T-helper 22 cell (primary cell): ENCODE results near the gene STOX2.

Experiments used
- DNase-seq: peaks from one replicate; pipeline ENCODE4 v3.0.0-alpha.2; 2020; ENCODE audit warnings: low read depth

Gene STOX2

GRCh38 chr4:183986291-183986970 is 81.3 kb downstream of the STOX2 start:
- DNase-seq, result no peak

- DNase-seq, result no peak
These were observed 82.2 kb downstream of the STOX2 start for GRCh38 chr4:183986971-183987946.

GRCh38 chr4:183987987-183988392 is 82.9 kb downstream of the STOX2 start:
- DNase-seq, result no peak

DNA sequence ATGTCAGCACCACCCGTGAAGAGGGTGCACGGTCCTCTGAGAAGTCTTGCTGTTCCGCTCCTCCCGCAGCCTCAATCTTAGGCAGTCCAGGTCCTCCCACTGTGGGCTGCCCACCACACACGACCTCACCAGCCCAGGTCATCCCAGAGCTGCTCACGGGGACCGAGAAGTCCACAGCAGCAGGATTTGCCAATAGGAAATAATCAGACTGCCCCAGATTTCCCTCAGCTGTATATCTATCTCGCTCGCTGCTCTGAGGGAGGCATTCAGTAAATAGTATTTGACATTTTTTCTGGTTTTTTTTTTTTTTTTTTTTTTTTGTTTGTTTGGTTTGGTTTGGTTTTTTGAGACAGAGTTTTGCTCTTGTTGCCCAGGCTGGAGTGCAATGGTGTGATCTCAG is 83.8 kb downstream of the STOX2 start:
- no peak for DNase-seq

DNA sequence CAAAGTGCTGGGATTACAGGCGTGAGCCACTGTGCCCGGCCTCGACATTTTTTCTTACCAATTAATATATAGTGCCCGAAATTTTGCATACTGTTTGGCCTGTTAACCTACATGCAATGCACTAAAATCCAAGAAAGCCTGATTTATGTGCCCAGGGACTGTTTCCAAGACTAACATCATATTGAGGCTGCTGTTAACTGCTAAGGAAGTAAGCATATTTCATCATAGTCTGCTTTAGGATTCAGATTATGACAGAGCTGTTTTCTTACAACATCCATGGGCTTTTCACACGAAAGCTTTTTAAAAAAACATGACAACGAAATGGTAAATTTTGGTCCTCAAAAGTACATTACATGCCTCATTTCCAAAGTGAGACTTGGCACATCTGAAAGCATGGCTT is 84.4 kb downstream of the STOX2 start:
- DNase-seq, result no peak

- no peak for DNase-seq
These were observed 84.8 kb downstream of the STOX2 start for GRCh38 chr4:183989931-183990330.

- no peak for DNase-seq
These were observed 88.6 kb downstream of the STOX2 start for GRCh38 chr4:183993676-183994075.

DNA sequence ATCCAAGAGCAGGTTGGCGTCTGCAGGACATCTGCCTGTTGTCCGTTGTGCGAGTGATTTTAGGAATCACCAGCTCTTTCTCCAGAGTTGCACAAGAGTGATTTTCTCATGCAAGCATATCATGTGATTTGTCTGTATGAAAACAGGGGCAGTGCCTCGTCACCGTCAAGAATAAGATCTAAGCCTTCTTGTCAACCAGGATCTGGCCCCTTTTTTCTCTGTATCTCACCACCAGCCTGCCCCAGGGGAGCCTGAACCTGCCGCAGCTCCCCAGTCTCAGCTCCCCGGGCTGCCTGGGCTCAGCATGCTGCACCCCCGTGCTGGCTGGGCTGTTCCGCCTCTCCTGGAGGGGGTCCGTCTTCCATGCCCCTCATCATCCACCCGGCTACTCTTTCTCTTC is 90.5 kb downstream of the STOX2 start:
- DNase-seq, result no peak

DNA sequence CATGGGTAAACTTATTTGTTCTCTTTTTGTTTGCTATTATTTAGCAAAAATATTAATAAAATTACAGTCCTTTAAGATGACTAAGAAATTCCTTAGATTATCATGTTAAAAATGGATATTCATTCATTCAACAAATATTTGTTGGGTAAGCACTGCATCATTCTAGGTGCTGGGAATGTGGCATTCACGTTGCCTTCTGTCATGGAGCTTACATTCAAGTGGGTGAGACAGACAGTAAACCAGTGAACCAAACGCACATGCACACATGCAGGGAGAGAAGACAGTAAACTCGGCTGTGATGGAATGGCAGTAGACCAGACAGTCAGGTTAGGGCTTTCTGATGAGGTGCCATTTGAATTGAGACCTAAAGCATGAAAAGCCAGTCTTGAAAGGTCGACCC is 91.8 kb downstream of the STOX2 start:
- no peak for DNase-seq

GRCh38 chr4:183999435-183999834 is 94.3 kb downstream of the STOX2 start:
- DNase-seq, result no peak

DNA sequence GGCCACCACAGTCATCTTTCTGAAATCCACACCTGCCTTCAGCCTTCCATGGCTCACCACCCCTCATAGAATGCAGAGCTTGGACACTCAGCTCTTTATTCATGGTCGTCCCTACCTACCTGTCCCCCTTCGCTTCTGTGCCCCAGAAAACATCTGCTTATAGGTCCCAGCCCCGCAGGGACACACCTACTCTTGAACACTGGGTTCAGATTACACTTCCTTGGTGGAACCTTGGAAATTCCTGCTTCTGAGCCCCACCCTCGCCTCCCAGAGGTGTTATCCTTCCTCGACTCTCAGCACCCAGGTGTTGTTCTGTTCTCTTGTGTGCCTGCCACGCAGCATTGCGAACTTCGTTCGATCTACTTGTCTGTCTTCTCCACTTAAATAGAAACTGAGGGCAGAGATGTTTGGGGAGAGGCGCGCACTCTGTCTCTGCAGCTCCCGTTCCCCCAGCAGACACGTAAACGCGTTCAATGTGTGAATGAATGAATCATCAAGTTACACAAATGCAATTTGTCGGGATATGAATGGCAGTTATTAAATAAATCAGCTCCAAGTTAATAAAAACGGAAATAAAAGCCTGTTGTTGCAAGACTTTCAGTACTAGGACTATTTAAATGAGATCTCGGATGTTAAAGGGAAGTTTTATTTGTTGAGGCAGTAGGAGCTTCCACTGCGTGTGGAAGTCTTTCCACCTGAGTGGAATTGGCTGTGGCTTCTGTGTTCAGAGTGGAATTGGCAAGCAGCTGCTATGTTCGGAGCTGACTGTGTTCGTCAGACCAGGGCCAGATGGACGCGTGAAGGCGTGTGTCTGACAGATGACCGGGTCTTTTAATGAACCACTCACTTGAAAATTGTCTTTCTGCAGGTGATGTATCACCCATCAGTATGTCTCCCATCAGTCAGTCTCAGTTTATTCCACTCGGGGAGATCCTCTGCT is 95.6 kb downstream of the STOX2 start:
- no peak for DNase-seq

- no peak for DNase-seq
These were observed 98.3 kb downstream of the STOX2 start for GRCh38 chr4:184003433-184003832.

GRCh38 chr4:184007891-184008290 is 102.8 kb downstream of the STOX2 start:
- DNase-seq, result no peak

DNA sequence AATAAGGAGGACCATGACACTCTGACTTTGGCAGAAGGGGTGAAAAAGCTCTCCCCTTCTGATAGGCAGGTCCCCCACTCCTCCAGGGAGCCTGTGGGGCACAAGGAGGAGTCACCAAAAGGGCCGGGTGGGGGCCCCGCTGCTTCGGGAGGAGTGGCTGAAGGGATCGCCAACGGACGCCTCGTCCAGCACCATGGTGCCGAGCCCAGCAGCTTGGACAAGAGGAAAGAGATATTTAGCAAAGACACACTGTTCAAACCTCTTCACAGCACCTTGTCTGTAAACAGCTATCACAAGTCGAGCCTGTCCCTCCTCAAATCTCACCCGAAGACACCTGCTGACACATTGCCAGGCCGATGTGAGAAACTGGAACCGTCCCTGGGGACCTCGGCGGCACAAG is 105.6 kb downstream of the STOX2 start:
- no peak for DNase-seq

- DNase-seq, result no peak
These were observed 106.8 kb downstream of the STOX2 start for GRCh38 chr4:184011826-184012380.

DNA sequence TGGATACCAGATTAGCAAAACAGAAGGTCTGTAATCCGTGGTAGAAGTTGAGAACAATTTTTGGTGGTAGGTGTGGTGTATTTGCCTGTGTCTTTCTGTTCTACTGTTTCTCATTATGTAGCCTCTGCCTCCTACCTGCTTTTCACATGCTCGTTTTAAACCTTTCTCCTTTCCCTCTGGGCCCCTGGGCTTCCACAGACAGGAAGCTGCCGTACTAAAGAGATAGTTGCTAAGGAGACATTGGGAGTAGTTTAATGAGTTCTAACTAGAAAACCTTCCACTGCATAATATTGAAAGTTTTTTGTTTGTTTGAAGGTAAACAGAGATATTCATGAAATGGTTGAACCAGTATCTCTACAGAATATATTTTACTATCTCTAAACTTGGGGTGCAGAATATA is 107.8 kb downstream of the STOX2 start:
- no peak for DNase-seq

DNA sequence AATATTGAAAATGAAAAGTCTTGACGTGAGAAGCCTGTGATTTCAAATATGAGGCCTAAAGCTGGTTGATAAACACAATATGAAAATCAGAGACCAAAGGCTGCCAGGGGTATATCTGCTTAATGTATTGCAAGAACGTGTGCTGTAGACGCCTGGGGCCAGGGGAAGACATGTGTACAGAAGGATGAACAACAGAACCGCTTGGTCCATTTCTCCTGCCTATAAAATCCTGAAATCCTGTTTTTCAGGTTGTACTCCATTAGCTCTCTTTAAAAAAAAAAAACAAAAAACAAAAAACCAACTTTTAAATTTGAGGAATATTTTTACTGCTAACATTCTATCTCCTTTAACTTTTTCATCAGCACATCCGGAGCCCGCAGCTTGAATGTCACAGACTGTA is 109.2 kb downstream of the STOX2 start:
- DNase-seq, result no peak

GRCh38 chr4:184016759-184017668 is 111.9 kb downstream of the STOX2 start:
- no peak for DNase-seq

DNA sequence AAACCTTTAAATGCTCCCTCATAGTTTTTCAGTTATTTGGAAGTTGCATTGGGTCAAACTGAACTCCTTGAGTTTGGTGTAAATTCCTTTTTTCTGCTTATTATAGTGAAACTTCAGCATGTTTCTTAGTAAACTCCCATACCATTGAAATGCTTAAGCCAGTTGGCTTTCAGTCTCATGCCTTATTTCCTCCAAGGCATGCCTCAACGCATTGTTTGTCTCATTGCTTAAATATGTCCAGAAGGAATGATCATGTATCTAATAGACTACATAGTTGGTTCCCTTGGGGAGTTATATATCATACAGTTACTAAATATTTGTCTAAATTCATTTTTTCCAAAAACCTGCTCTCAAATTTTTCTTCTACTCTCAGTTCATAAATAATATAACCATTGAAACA is 114.0 kb downstream of the STOX2 start:
- no peak for DNase-seq

DNA sequence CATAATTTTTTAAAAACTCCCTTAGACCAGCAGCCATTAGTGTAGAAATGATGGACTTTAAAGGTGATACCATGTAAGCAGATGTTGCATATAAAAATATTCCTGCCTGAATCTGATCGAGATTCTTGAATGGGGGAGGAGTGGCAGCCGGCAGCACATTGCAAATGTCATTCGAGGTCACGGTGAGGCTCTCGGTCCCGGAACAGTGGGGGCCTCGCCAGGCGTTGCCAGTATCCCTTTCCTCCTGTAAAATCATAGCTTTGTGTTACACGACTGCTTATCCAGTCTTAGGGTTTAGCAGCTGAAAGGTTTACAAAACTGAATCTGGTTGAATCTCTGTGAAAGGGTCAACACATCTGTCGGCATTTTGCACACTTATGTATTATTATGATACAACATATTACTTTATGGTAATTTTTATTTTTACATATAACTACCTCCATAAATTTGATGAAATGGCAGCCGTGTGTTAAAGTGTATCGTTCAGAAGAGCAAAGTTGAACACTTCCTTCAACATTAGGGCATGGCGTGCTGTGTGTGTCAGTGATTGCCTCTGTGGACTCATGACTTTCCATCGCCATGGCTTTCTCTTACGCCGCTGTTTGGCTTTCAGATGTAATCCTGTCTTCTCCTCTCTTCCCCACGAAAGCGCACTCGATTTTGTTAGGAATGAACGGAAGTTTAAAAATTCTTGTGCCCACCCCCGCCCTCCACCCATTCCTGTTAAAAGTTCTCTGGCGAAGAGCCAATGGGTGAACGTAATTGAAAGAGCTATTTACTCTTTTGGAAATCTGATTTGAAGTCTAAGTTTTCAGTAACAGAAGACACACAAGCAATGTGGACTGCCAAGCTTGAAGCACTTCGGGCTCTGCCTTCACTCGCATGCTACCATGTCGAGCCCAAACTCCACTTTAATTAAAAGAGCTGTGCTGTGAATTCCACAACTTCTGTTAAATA is 114.8 kb downstream of the STOX2 start:
- no peak for DNase-seq
